Stimulated activated CD8-positive, alpha-beta memory T cell treated with anti-CD3 and anti-CD28 coated beads, Interleukin-12 subunit alpha, Interleukin-12 subunit beta, amount 100 ng/mL, for 1 hour (primary cell): ENCODE results near the gene IGLL5.

ENCODE experiments used
- DNase-seq: peaks from one replicate; pipeline ENCODE4 v3.0.0-alpha.2; 2020; ENCODE audit warnings: low read depth

Gene IGLL5

DNA sequence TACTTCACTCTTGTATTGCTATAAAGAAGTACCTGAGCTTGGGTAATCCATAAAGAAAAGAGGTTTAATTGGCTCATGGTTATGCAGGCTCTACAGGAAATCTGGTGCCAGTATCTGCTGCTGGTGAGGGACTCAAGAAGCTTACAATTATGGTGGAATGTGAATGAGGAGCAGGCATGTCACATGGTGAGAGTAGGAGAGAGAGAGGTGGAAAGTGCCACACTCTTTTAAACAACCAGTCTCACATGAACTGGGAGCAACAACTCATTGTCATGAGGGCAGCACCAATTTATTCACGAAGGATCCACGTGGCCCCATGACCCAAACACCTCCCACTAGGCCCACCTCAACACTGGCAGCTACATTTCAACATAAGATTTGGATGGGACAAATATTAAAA lies 24.6 kb upstream of the IGLL5 start:
- DNase-seq: no peak

DNA sequence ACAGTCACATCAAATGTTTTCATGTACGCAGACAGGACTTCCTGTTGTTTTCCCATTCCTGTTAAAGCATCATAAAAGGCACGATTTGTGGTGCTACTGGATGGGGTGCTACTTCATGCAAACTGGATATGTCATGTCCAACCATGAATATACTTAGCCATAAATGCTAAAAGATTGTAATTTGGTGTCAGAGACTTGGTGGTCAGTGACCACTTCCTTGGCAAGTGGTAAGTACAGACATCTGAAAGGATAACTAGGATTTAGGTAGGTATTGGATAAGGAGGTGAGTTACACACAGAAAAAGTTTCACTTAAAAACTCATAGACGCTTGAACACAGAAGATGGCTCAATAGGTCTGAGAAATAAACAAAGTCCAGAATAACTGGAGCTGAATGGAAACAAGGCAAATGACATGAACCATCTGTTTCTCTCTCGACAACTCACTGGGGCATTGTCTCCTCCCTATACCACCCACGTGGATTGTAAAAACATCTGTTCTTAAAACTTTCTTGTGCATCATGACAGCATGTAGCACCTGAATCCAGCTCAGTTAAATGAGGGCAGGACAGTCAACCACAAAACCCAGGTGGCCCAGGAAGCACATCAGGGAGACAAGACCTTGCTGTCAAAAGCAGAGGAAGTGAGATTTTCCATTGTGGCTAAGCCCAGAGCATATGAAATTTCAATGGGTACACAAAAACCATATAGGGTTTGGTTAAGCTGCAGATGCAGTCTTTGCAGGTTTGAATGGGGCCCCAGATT lies 22.1 kb upstream of the IGLL5 start:
- DNase-seq: no peak

DNA sequence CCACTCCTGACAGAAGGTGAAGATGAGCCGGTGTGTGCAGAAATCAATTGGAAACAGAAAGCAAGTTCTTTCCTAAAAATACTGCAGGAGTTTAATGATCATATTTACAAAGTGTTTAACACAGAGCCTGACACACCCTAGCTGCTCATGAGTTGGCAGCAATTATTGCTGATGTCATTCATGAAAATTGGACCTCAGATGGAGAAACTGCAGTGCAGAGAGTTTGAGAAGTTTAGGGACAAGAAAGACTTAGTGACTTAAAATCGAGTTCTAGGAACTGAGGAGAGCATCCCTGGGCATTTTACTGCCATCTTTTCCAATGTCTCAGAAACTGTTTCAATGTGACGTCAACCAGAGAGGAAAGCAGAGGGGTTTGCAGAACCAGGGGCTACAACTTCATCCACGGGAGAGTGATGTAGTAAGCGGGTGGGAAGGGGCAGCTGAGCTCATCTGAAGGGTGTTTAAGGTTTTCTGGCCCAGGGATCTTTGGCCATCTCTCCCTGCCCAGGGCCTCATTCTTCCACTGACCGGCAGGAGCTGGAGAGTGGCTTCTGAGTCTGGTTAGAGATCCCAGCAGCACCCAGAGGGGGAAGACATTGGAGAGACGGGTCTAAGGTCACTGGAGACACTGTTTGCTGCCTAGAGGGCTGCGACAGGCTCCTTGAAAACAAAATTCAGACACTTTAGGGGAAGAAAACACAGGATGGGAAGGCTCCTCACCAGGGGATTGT lies 21.1 kb upstream of the IGLL5 start:
- no peak for DNase-seq

DNA sequence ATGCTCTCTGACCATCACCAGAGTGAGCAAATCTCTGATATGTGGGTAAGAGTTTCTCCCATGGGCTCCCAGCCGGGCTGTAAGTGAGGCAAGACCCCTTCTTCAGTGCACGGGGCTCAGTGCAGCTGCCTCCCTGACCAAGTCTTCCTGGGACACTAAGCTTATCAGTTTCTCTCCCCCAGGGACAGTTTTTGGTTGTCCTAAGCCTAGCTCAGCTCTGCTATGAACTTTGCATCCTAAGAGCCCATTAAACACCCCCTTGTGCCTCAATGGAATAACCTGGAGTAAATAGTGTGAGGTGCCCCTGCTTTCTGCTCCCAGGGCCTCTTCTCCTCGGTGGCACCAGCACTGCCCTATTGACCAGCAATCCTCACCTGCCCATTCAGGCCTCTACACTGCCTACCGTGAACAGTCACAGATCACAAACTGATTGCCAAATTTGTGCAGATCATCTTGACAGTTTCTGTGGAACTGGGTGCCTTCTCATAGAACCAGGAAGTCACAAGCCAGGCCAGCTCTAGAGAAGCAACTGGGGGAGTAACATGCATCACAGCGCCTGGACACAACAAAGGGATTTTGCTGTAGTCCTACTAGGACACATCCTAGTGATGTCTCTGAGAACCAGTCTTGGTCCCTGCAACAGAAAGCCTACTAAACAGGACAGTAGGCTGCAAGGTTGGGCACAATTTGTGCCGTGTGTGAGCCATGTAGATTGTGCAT lies 19.5 kb upstream of the IGLL5 start:
- DNase-seq: no peak

DNA sequence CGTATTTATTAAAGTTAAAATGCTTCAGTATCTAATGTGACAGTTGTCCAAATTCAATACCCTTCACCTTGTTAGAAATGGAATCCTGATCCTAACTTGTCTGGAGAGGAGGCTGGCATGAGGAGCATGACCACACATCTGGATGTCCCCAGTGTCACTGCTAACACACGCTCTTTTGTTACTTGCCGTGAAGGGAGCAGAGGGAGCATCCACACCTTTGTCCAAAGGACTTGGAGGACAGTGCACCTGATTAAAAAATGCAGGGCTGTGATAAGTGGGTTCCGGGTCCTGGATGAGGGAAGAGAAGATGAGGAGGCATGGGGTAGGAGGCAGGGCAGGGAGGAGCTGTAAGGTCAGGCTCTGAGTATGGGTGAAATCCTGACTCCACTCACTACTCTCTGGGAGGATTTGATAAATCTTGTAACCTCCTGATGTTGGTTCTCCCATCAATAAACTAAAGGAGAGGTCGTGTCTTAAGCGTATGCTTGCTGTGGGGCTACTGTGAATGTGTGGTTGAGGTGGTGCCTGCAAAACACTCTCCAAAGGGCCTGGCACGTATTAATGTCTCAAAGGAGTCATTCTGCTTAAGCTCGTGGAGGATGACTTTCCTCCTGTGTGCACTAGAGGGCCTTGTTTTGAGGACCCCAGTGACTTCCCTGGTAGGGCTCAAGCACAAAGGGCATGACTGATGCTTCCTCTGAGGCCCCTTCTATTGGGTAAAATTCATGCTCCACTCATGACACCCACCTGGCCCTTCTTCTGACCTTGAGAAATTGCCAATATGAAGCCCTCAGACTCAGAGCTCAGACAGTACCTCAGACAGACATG lies 16.8 kb upstream of the IGLL5 start:
- DNase-seq: no peak

DNA sequence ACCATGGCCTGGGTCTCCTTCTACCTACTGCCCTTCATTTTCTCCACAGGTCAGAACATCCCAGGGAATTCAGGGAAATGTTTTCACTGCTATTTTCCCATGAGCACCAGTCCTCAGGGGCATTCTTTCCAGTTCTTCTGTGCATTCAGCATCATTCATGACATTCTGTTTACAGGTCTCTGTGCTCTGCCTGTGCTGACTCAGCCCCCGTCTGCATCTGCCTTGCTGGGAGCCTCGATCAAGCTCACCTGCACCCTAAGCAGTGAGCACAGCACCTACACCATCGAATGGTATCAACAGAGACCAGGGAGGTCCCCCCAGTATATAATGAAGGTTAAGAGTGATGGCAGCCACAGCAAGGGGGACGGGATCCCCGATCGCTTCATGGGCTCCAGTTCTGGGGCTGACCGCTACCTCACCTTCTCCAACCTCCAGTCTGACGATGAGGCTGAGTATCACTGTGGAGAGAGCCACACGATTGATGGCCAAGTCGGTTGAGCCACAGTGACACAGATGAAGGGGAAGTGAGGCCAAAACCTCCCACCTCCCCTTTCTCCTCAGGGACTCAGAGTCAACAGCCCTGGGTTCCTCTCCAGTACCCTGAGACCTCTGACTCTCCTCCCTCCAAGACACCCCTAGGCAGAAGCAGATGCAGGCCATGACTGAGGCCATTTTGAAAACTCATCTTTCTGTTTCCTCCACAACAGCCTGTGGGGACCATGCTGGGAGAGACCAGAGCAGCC lies 15.9 kb upstream of the IGLL5 start:
- DNase-seq: no peak

DNA sequence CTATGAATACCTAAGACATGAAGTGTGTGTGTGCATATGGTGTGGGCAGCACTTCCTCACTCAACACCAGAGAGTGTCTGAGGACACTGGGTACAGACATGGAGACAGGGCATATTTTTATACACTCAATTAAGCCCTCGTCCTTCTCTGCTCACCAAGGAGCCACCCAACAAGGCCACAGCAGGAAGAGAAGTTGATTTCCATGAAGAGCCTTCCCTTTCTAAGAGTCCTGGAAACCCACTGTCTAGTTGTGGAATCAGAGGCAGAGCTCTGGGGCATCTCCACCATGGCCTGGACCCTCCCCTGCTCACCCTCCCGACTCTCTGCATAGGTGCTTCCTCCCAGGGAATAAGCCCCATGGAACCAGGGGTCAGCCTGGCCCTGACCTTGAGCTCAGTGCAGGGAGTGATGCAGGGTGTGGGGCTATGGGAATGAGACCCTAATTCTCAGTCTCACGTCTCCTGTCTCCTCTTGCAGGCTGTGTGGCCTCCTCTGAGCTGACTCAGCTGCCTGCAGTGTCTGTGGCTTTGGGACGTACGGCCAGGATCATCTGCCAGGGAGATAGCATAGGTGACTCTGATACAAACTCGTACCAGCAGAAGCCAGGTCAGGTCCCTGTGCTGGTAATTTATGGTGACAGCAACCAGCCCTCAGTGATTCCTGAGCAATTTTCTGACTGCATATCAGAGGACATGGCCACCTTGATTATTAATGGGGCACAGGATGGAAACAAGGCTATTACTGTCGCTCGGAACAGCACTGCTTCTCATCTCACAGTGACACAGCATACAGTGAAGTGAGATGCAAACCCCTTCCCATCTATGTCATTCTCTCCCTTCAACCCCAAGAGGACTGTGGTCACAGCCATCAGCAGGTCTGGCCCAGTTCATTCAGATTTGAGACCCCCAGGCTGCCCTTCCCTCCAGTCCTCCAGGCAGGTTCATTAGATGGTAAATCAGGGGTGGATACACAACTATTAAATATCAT lies 14.6 kb upstream of the IGLL5 start:
- no peak for DNase-seq

DNA sequence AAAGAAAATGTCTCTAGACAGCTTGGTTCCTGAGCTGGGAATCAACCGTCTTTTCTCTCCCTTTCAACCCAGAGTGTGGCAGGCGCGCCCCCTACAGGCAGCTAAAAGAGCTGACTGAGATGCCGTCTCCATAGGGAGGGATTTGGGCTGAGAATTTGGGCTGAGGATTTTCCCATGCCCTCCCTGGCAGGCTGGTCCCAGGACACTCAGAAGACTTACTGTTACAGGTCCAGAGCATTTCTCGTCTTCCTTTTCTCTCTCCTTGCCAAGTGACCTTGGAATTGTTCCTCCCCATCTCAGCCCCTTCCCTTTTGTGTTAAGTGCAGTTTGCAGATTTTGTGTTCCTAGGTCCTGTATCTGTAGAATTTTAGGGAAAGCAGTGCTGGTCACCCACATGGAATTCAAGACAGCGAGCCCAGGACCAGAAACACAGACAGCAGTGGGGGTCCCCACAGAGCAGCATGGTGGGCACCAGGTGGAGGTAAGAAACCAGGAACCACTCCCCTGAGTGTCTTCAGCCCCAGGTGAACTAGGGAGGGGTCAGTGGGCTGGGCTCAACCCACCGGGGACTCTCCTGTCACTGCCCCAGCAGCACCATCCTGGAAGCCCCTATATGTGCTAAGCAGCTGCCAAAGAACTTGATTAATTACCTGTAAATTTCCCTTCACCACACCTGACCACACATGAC lies 9.9 kb upstream of the IGLL5 start:
- peak; percentile 75 for DNase-seq

DNA sequence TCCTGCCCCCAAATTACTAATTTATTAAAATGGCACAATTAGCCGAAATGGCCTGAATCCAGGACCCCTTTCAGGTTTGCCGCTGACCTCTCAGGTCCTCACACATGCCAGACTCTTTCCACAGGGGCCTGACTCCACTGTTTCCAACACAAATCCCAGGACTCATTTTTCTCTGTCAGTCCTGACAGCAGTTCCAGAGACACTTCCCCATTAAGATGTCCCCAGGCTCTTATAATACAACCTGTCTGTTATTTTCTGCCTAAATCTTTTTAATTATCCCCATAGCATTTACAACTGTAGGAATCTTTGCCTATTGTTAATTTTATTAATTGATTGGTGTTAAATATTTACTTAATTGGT lies 9.4 kb upstream of the IGLL5 start:
- no peak for DNase-seq

DNA sequence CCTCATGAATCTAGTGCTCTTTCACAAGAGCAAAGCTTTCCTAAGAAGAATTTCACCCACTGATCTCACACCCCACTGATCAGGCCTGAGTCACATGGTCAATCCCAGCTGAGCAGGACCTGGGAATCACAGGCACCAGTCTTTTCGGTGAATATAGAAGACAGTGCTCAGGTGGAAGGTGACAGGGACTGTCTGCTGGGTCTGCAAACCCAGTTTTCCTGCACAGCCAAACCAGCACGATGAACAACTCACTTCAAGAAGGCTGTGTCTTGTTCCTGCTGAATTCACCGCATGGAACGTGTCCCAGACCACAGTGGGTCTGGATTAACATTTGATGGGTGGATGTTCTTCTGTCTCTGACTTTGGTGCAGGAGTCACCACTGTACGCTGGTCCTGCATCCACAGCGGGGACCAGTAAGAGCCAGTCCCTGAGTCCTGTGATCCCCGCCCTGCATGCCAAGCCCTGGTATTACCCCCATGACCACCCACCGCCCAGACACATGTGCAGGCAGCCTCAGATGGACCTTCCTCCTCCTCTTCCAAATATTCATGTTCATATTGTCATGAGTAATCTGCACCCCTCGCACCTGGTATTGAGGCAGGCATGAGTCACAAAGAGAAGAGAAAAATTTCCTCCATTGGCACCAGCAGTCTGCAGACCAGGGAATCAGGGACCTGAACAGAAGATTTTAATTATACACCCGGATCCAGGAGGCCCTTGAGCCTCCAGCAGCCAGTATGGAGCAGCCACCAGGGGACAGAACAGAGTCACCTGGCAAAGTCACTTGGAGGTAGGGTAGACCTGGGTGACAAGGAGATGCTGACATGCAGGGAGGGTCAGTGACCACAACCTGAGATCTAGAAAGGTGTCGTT lies 8.6 kb upstream of the IGLL5 start:
- no peak for DNase-seq

DNA sequence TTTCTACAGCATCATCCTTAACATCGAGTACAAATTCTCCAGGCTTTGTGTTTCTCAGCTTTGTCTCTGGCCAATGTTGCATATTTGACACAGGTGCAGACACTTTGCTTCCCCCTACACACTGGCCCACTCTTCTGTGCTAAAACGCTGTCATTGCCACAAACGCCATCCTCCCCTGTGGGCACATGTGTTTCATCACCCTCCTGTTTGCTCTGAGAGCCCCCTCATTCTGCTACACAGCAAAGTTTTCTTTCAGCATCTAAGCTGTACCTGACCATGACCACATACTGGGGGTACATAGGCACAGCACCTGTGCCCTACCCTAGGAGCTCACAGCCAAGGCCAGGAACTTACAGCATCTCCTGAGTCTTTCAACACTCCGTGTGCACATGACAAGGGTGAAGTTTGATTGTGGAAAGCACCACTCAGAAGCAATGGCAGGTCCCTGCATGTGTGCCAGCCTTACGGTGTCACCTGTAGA lies 7.9 kb upstream of the IGLL5 start:
- no peak for DNase-seq

DNA sequence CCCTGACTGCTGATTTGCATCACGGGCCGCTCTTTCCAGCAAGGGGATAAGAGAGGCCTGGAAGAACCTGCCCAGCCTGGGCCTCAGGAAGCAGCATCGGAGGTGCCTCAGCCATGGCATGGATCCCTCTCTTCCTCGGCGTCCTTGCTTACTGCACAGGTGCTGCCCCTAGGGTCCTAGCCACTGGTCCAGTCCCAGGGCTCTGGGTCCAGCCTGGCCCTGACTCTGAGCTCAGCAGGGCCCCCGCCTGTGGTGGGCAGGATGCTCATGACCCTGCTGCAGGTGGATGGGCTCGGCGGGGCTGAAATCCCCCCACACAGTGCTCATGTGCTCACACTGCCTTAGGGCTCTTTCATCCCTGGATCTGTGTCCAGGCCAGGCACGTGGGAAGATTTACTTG lies 7.0 kb upstream of the IGLL5 start:
- no peak for DNase-seq

DNA sequence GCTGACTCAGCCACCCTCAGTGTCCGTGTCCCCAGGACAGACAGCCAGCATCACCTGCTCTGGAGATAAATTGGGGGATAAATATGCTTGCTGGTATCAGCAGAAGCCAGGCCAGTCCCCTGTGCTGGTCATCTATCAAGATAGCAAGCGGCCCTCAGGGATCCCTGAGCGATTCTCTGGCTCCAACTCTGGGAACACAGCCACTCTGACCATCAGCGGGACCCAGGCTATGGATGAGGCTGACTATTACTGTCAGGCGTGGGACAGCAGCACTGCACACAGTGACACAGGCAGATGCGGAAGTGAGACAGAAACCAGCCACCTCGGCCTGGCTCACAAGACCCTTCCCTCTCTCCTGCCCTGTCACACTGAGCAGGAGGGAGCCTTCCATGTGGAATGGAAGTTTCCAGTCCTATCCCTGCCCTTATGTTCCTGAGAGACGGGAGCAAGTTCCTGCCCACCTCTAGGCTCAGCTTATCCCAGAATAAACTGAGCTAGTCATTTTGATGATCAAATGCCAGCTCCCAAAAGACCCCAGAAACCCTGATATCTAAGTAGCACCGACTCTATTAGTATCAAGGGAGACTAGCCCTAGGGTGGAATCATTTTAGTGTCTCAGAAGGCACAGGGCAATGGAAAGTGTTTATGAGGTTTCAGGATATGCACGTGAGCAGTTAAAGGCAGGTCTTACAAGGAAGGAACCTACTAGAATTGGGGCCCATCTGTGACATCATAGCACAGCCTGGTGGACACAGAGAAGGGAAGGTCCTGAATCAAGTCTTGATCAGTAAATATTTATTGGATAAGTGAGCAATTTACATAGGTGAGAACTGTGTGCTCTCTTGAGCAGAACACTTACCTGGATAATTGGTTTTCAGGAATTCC lies 6.3 kb upstream of the IGLL5 start:
- no peak for DNase-seq

DNA sequence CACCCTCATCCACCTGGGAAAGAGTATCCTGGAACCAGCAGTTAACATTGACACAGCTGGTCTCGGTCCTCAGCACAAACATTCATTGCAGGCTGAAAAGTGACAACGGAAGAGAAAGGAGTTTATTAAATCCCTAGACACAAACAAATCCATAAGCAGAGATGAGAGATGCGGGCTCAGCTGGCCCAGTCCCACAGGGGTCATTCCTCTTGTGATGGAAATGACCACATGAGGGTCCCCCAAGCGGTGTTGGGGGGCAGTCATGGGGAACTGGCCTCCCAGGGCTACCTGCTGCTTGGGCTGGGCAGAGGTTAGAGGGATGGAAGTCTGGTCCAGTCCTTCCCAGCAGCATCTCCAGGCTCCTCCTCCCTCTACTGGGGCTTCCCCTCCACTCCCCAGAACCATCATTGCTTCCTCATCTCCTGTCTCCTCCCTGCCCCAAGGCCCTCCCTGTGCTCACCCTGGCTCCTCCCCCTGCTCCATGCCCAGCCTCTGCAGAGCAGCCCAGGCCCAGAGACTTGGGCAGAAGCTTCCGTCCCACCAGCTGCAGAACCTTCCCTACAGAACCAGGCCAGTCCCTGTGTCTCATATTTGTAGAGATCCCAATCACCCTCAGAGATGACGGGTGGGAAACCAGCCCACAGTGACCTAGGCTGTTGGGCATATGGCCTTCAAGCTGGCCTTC lies 5.4 kb upstream of the IGLL5 start:
- DNase-seq: no peak

DNA sequence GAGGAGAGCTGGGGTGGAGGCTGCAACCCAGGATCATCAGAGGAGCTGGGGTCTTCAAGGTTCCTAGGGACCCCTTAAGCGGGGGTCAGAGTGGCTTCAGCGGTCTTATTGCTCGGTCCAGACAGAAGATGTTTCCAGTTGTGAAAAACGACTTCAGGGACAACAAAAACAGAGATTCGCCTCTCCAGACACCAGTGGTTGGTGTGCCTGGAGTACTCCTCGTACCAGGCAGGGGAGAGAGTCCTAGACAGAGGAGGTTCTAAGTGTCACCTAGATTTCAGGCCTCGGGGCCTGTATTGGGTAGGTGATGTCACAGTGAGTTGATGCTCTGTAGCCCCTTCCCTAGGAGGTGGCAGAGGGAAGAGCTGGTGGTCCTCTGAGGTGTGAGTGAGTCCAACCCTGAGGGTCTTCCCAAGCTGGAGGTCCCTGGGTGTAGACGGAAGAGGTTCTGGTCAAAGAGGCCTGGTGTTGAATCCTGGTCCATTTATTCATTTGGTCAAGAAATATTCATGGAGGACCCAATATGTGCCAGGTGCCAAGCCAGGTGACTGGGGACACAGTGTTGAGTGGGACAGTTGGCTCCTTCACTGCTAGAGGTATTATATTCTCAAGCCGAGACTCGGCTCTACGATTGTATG lies 4.4 kb upstream of the IGLL5 start:
- no peak for DNase-seq
